HG02642 (cell line): Measurements from ENCODE around the gene RRAS.

Experiments
- ATAC-seq: cut with Tn5 transposase; IDR thresholded peaks from one replicate; pipeline ENCODE4 v1.9.1; 2021; ENCODE audit warnings: mild to moderate bottlenecking; ENCODE audit not compliant: unreplicated experiment, poor library complexity

The RRAS gene

GRCh38 chr19:49599378-49600295 lies 40.3 kb downstream of the RRAS start:
- no peak for ATAC-seq

GRCh38 chr19:49597703-49597974 lies 42.3 kb downstream of the RRAS start:
- no peak for ATAC-seq

DNA sequence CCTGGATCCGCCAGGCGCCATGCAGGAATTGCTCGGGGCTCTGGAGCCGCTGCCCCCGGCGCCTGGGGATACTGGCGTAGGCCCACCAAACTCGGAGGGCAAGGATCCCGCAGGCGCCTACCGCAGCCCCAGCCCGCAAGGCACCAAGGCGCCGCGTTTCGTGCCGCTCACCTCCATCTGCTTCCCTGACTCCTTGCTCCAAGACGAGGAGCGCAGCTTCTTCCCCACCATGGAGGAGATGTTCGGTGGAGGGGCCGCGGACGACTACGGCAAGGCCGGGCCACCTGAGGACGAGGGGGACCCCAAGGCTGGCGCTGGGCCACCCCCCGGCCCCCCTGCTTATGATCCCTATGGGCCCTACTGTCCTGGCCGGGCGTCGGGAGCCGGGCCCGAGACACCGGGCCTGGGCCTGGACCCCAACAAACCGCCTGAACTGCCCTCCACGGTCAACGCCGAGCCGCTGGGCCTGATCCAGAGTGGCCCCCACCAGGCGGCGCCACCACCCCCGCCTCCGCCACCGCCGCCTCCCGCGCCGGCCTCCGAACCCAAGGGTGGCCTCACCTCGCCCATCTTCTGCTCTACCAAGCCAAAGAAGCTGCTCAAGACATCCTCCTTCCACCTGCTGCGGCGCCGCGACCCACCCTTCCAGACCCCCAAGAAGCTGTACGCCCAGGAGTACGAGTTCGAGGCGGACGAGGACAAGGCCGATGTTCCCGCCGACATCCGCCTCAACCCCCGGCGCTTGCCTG lies 42.8 kb downstream of the RRAS start:
- no peak for ATAC-seq

DNA sequence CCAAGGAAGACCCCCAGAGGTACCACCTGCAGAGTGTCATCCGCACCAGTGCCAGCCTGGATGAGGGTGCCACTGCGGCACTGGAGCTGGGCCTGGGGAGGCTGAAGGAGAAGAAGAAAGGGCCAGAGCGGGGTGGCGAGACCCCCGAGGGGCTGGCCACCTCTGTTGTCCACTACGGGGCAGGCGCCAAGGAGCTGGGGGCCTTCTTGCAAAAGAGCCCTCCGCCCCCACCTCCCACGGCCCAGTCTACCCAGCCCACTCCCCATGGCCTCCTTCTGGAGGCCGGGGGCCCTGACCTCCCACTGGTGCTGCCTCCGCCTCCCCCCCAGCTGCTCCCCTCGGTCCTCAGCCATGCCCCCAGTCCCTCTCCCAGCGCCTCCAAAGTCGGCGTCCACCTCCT lies 43.5 kb downstream of the RRAS start:
- ATAC-seq, result no peak

- no peak for ATAC-seq
Observed at GRCh38 chr19:49595819-49596404, 44.0 kb downstream of the RRAS start.

GRCh38 chr19:49594993-49595818 lies 44.7 kb downstream of the RRAS start:
- ATAC-seq, result no peak

DNA sequence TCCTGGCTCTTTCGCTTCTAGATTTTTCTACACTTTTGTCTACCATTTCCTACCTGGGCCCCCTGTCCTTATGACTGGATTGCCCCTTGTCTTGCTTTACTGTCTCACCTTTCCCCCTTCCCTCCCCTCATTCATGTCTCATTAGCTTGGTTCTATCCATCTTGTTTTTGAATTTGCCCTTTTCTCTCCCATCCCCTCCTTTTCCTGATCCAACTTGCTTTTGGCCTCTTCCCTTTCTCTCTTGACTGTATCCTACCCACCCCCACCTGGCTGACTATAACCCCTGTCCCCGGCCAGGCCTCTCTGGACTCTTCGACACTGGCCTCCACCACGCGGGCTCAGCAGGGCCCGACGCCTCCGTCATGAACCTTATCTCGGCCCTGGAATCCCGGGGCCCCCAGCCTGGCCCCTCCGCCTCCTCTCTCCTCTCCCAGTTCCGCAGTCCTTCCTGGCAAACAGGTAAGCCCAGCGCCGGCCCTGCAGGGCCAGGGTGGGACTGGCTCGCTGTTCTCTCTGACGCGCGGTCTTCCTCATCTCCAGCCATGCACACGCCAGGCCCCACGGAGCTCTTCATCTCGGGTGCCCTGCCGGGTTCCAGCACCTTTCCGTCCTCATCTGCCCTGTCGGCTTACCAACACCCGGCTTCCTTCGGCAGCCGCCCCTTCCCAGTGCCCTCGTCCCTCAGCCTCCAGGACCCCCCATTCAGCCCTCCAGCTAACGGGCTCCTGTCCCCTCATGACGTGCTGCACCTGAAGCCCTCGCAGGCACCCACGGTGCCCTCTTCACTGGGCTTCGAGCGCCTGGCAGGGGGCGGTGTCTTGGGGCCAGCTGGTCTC lies 45.6 kb downstream of the RRAS start:
- ATAC-seq, result no peak

DNA sequence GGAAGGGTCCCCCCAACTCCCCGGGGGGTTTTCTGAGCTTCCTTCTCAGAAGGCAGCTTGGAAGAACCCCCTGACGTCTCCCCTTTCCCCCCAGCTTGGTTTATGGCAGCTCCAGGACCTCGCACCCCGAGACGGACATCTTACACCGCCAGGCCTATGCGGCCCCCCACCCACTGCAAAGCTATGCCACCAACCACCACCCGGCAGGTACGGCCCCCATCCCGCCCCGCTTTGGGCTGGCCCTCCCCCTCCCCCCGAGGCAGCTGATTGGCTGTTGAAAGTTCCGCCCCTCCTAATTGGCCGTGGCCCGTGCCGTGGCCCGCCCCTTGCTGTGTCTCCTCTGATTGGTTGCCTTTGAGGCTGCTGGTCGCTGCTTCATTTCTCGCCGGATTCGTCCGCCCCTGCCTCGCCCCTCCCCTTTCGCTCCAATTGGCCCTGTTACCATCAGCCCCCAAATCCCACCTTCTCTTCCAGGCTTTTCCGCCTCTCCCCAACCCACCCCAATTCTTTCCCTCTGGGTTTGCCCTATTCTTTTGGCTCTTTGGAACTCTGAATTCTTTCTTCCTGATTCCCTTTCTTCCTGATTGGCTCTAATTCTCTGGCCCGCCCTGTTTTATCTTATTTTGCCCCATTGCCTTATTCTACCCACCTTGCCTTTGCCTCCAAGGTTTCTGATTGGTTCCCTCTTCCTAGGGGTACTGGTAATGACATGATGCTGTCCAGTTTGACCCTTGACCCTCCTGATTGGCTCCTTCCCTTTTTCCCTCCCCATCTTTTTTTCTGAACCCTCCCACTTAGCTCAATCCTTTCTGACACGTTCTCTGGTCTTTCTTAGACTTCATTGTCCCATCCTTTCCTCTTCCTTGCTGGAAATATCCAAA lies 46.5 kb downstream of the RRAS start:
- peak; percentile 52 for ATAC-seq

- ATAC-seq, result no peak
Observed at GRCh38 chr19:49592486-49593232, 47.3 kb downstream of the RRAS start.

GRCh38 chr19:49591731-49592485 lies 48.0 kb downstream of the RRAS start:
- ATAC-seq, result no peak

DNA sequence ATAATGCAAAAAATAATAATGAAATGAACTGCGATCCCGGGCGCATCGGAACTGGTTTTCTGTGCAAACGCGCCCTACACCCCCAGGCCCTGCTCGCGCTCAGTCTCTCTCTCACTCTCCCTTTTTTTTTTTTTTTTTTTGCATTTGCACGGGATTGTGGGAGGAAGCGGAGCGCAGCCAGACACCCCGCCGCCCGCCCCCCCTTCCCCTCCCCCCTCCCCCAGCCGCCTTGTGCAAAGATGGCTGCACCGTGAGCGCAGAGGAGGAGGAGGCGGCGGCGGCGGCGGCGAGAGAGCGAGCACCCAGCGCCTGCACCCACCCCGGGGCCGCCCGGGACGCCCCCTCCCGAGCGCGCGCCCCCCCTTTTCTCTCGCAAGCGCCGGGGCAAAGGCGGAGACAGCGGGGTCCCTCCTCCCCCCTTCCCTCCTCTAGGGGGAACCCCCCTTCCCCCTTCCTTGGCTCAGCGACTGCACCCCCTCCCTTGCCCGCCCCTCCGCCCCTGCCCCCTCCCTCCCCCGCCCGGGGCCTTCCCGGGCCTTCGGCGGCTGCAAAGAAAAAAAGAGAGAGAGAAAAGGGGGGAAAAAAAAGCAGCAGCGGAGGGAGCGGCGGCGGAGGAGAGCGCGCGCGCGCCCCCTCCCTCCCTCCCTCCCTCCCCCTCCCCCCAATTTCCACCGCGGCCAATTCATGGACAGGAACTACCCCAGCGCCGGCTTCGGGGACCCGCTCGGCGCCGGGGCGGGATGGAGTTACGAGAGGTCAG lies 48.8 kb downstream of the RRAS start, which contains the start of gene PRR12:
Gene PRR12, plus strand, starts transcription at position 212 of the 760 bp plus-strand sequence. Its CDS starts 473 bp downstream, at position 685.
- peak; percentile 26 for ATAC-seq

- ATAC-seq, result peak; percentile 60
Observed at GRCh38 chr19:49590071-49590970, 49.6 kb downstream of the RRAS start.

GRCh38 chr19:49589502-49589905 lies 50.4 kb downstream of the RRAS start:
- no peak for ATAC-seq

- no peak for ATAC-seq
Observed at GRCh38 chr19:49588365-49589122, 51.4 kb downstream of the RRAS start.

GRCh38 chr19:49587227-49587626 lies 52.7 kb downstream of the RRAS start:
- ATAC-seq, result no peak
